HEK293 (cell line): Measurements from ENCODE around the gene TLR5.

ENCODE experiments used
- CTCF ChIP-seq: fragments of 450-650 bp; formaldehyde crosslinking; IDR thresholded peaks from 2 replicates; pipeline ENCODE4 v1.5.1; 2016; ENCODE audit warnings: missing biosample characterization, missing genetic modification characterization
- MEIS1 ChIP-seq: sonication (generic); formaldehyde crosslinking; IDR thresholded peaks from 2 replicates; pipeline ENCODE4 v1.8.1; 2022; ENCODE audit warnings: missing genetic modification reagents, mild to moderate bottlenecking, borderline replicate concordance
- PATZ1 ChIP-seq: fragments of 450-650 bp; formaldehyde crosslinking; IDR thresholded peaks from 2 replicates; pipeline ENCODE4 v1.5.1; 2016; ENCODE audit warnings: missing biosample characterization, missing genetic modification characterization
- YY1 ChIP-seq: fragments of 450-650 bp; formaldehyde crosslinking; IDR thresholded peaks from 2 replicates; pipeline ENCODE4 v1.5.1; 2018; ENCODE audit warnings: missing biosample characterization, missing genetic modification characterization
- ZBTB8A ChIP-seq: fragments of 450-650 bp; formaldehyde crosslinking; IDR thresholded peaks from 2 replicates; pipeline ENCODE4 v1.5.1; 2016; ENCODE audit warnings: missing biosample characterization, missing genetic modification characterization
- ZNF114 ChIP-seq: fragments of 450-650 bp; formaldehyde crosslinking; IDR thresholded peaks from 2 replicates; pipeline ENCODE4 v1.5.0; 2017; ENCODE audit warnings: missing biosample characterization, missing genetic modification characterization
- ZNF558 ChIP-seq: fragments of 450-650 bp; formaldehyde crosslinking; IDR thresholded peaks from 2 replicates; pipeline ENCODE4 v1.5.1; 2016; ENCODE audit warnings: missing biosample characterization, missing genetic modification characterization
- ZNF580 ChIP-seq: fragments of 450-650 bp; formaldehyde crosslinking; IDR thresholded peaks from 2 replicates; pipeline ENCODE4 v1.5.1; 2016; ENCODE audit warnings: missing biosample characterization, missing genetic modification characterization
- ZNF596 ChIP-seq: fragments of 450-650 bp; IDR thresholded peaks from 2 replicates; pipeline ENCODE4 v1.5.0; 2018; ENCODE audit warnings: missing biosample characterization, mild to moderate bottlenecking, missing genetic modification characterization, moderate library complexity
- ZNF645 ChIP-seq: fragments of 450-650 bp; formaldehyde crosslinking; IDR thresholded peaks from 2 replicates; pipeline ENCODE4; 2016; ENCODE audit warnings: missing biosample characterization, missing genetic modification characterization
- ZNF704 ChIP-seq: fragments of 450-650 bp; formaldehyde crosslinking; IDR thresholded peaks from 2 replicates; pipeline ENCODE4 v1.5.1; 2016; ENCODE audit warnings: missing biosample characterization, missing genetic modification characterization

- TF ChIP-seq YY1 (tag by site-specific recombination), result no peak
- no peak for TF ChIP-seq CTCF (tag by site-specific recombination)
- TF ChIP-seq ZNF580, result no peak
- no peak for TF ChIP-seq ZBTB8A
- TF ChIP-seq ZNF645 (tag by site-specific recombination), result no peak
- TF ChIP-seq ZNF704 (tag by site-specific recombination), result no peak
- TF ChIP-seq PATZ1 (tag by site-specific recombination), result no peak
- no peak for TF ChIP-seq ZNF558 (tag by site-specific recombination)
- no peak for TF ChIP-seq ZNF596
- no peak for TF ChIP-seq MEIS1 (CRISPR knock-in tag)
- TF ChIP-seq ZNF114 (tag by site-specific recombination), result no peak
Measured at GRCh38 chr1:223084464-223084866, 58.6 kb downstream of the TLR5 start.
